Astrocyte (in vitro differentiated cells and primary cell): ENCODE measurements around the gene CABP2.

ENCODE experiments used
- CTCF ChIP-seq: IDR thresholded peaks from 2 replicates; pipeline ENCODE4 v1.5.1; 2011; ENCODE audit warnings: low read depth, mild to moderate bottlenecking, inconsistent platforms, low read length, moderate library complexity; ENCODE audit not compliant: insufficient read depth
- EZH2 ChIP-seq: IDR thresholded peaks from 2 replicates; pipeline ENCODE4 v1.6.1; 2012; ENCODE audit warnings: mild to moderate bottlenecking, low read length, inconsistent platforms; ENCODE audit not compliant: insufficient read depth

GRCh38 chr11:67500831-67501715 lies 22.2 kb downstream of the CABP2 start:
- TF ChIP-seq EZH2 (no peak), CTCF (no peak)
